PFSK-1 (cell line): ENCODE results near the gene COL4A2.

Experiments used
- POLR2AphosphoS5 ChIP-seq: IDR thresholded peaks from 2 replicates; pipeline ENCODE4 v1.6.1; 2012; ENCODE audit warnings: low read depth, mild to moderate bottlenecking, control low read depth, low read length, moderate library complexity
- REST ChIP-seq, 2 experiments: IDR thresholded peaks; 2 replicates each; pipeline versions ENCODE4 v1.6.1 to v1.8.0; 2011 to 2012; ENCODE audit warnings: low read depth in 2 of 2, low read length in 2 of 2, control low read depth in 1 of 2, inconsistent platforms in 1 of 2, mild to moderate bottlenecking in 1 of 2, moderate library complexity in 1 of 2; ENCODE audit not compliant: insufficient read depth in 1 of 2
- TAF1 ChIP-seq: IDR thresholded peaks from 2 replicates; pipeline ENCODE4 v1.6.1; 2012; ENCODE audit warnings: low read length, control low read depth, borderline replicate concordance; ENCODE audit not compliant: insufficient read depth

GRCh38 chr13:110531671-110532083 is 224.6 kb downstream of the COL4A2 start:
- TF ChIP-seq POLR2AphosphoS5 (no peak), TAF1 (no peak), REST (IDR thresholded peaks at IDR 0.05; ENCODE audit: insufficient read depth in 1 of 2, low read depth in 2 of 2, low read length in 2 of 2) (no peak)
